PFSK-1 (cell line): ENCODE data around the gene HTT.

ENCODE experiments used
- POLR2AphosphoS5 ChIP-seq: IDR thresholded peaks from 2 replicates; pipeline ENCODE4 v1.6.1; 2012; ENCODE audit warnings: low read depth, mild to moderate bottlenecking, control low read depth, low read length, moderate library complexity
- REST ChIP-seq, 2 experiments: IDR thresholded peaks; 2 replicates each; pipeline versions ENCODE4 v1.6.1 to v1.8.0; 2011 to 2012; ENCODE audit warnings: low read depth in 2 of 2, low read length in 2 of 2, control low read depth in 1 of 2, inconsistent platforms in 1 of 2, mild to moderate bottlenecking in 1 of 2, moderate library complexity in 1 of 2; ENCODE audit not compliant: insufficient read depth in 1 of 2
- SIN3A ChIP-seq: IDR thresholded peaks from 2 replicates; pipeline ENCODE4 v1.6.1; 2012; ENCODE audit warnings: mild to moderate bottlenecking, low read length, moderate library complexity, borderline replicate concordance; ENCODE audit not compliant: insufficient read depth
- TAF1 ChIP-seq: IDR thresholded peaks from 2 replicates; pipeline ENCODE4 v1.6.1; 2012; ENCODE audit warnings: low read length, control low read depth, borderline replicate concordance; ENCODE audit not compliant: insufficient read depth

GRCh38 chr4:3121596-3121995 lies 47.1 kb downstream of the HTT start:
- TF ChIP-seq SIN3A: no peak
- TF ChIP-seq TAF1: no peak
- TF ChIP-seq POLR2AphosphoS5: no peak
- no peak for TF ChIP-seq REST (IDR thresholded peaks at IDR 0.05; ENCODE audit: insufficient read depth in 1 of 2, low read depth in 2 of 2, low read length in 2 of 2)
